ENCODE measurements around the gene TXLNA.

DNA sequence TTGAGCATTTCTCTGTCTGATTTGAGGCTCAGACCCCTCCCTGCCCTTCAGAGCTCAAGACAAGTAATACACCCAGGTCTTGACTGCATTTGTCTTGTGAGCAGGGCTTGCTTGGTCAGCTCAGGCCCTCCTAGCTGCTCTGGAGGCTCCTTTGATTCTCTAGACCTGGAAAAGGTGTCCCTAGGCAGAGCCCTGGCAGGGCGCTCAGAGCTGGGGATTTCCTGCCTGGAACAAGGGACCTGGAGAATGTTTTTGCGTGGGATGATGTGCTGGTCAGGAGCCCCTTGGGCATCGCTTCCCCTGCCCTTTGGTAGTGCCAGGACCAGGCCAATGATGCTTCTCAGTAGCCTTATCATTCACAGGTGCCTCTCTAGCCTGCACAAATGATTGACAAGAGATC lies 16.1 kb downstream of the TXLNA start:
- no peak for TF ChIP-seq CTCF (IDR thresholded peaks at IDR 0.05)
- TF ChIP-seq POLR2A (IDR thresholded peaks at IDR 0.05) = no peak

Measured in esophagus squamous epithelium (tissue), 4 donors.